Measurements from ENCODE around the gene ETAA1.
A peak's percentile ranks its signal among the peaks of the same experiment; 100 is the strongest.

Gene ETAA1

DNA sequence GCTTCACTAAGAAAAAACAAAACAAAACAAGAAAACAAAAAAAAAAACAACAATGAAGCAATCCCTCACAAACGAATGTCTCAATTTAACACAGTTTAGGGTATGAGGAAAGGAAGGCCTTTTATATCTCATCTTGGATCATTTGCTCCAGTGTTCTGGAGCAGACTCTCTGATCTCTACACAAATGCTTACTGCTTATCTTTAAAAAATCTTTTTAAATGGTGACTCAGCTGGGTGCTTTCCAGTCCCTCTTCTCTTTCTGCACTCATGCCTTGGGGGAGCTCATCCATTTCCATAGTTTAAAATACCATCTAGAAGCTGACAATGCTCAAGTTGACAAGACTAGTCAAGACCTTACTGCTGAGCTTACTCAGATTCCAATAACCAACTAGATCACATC lies 56.2 kb downstream of the ETAA1 start:
- H3K4me3 ChIP-seq (ENCODE audit: low read depth, low read length): no peak overlapping the region
- no peaks in the 10 kb centered on the region for H3K36me3 ChIP-seq (replicated peaks)
- H3K27me3 ChIP-seq (replicated peaks): no peaks in the 10 kb centered on the region
- H3K27ac ChIP-seq: no peak overlapping the region
- in situ Hi-C loops (cut with HindIII; ENCODE audit: low pct_ligation_motif_present, low sequenced_read_pairs): no loop called here
- peak; percentile 51 for DNase-seq
- TF ChIP-seq CTCF (IDR thresholded peaks at IDR 0.05; ENCODE audit: low read depth, low read length, missing control alignments): no peak

- H3K36me3 ChIP-seq (replicated peaks): no peaks in the 10 kb centered on the region
- TF ChIP-seq CTCF (IDR thresholded peaks at IDR 0.05; ENCODE audit: low read depth, low read length, missing control alignments): no peak
- DNase-seq: no peak
- H3K27me3 ChIP-seq (replicated peaks): no peaks in the 10 kb centered on the region
- in situ Hi-C loops (cut with HindIII; ENCODE audit: low pct_ligation_motif_present, low sequenced_read_pairs): no loop called here
- H3K4me3 ChIP-seq (ENCODE audit: low read depth, low read length): no peak overlapping the region
- H3K27ac ChIP-seq: no peak overlapping the region
These were observed 58.3 kb downstream of the ETAA1 start for GRCh38 chr2:67455219-67456142.

DNA sequence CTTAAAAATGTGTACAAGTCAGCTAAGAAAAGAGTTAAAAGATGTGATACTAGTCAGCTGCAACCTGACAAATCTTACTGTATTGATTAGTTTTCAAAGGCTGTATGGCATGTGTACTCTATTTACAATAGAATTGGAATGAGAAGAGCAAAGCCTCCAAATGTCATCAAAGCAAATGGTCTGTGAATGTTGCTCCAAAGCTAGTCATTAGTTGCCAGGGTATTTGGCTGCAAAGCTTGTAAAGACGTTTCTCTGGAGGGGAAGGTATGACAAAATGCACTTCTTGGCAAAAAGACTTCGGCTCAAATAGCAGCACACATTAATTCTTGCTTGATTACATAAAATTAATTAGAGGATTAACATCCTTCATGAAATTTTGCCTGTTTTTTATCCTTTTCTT lies 59.3 kb downstream of the ETAA1 start:
- Histone ChIP-seq H3K27ac (no peak overlapping the region), H3K36me3 (replicated peaks) (no peaks in the 10 kb centered on the region), H3K27me3 (replicated peaks) (no peaks in the 10 kb centered on the region), H3K4me3 (ENCODE audit: low read depth, low read length) (no peak overlapping the region)
- no peak for DNase-seq
- in situ Hi-C loops (cut with HindIII; ENCODE audit: low pct_ligation_motif_present, low sequenced_read_pairs): no loop called here
- no peak for TF ChIP-seq CTCF (IDR thresholded peaks at IDR 0.05; ENCODE audit: low read depth, low read length, missing control alignments)

DNA sequence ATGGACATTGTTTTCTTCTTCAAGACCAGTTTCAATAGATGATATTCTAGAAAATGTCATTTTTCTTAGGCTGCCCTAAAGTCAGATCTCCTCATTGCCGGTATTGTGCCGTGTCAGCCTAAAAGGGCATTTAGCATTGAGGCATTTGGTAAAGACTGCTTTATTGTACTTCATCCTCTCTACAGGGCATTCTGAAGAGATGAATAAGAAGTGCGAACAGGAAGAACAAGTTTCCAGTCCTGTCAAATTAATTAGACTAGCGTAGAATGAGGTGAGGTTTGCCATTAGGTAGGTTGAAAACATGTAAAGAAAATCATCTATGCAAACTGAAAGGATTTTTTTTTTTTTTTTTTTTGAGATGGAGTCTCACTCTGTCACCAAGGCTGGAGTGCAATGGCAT lies 60.6 kb downstream of the ETAA1 start:
- Histone ChIP-seq H3K4me3 (ENCODE audit: low read depth, low read length) (no peak overlapping the region), H3K27me3 (replicated peaks) (no peaks in the 10 kb centered on the region), H3K27ac (no peak overlapping the region), H3K36me3 (replicated peaks) (no peaks in the 10 kb centered on the region)
- DNase-seq: no peak
- in situ Hi-C loops (cut with HindIII; ENCODE audit: low pct_ligation_motif_present, low sequenced_read_pairs): no loop called here
- no peak for TF ChIP-seq CTCF (IDR thresholded peaks at IDR 0.05; ENCODE audit: low read depth, low read length, missing control alignments)

DNA sequence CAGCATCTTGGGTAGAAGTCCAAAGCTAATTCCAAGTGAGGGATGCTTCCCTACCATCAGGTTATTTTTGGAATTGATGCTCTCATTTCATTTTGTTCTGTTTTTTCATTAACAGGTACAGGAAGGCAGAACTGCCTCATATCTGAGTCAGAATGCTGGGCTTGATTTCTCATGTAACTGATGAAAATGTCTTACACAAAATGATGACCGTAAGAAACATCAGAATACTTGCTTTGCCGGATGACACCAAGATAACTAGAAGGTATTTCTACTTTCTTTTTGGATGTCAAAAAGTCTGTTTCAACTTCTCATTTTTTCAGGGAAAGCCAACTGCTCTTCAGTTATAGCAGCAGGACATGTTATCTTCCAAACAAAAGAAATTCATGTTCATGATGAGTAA lies 62.6 kb downstream of the ETAA1 start:
- Histone ChIP-seq H3K4me3 (ENCODE audit: low read depth, low read length) (no peak overlapping the region), H3K36me3 (replicated peaks) (no peaks in the 10 kb centered on the region), H3K27ac (no peak overlapping the region), H3K27me3 (replicated peaks) (no peaks in the 10 kb centered on the region)
- DNase-seq: no peak
- in situ Hi-C loops (cut with HindIII; ENCODE audit: low pct_ligation_motif_present, low sequenced_read_pairs): no loop called here
- no peak for TF ChIP-seq CTCF (IDR thresholded peaks at IDR 0.05; ENCODE audit: low read depth, low read length, missing control alignments)

Data from brain microvascular endothelial cell (primary cell).